ENCODE data around the gene DUSP22.
"Not testable (repeated sequence)": the region's sequence is repeated elsewhere in the genome, so short reads cannot be mapped to it uniquely, and the experiment has no call there.

The DUSP22 gene, protein sequence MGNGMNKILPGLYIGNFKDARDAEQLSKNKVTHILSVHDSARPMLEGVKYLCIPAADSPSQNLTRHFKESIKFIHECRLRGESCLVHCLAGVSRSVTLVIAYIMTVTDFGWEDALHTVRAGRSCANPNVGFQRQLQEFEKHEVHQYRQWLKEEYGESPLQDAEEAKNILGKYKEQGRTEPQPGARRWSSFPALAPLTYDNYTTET

DNA sequence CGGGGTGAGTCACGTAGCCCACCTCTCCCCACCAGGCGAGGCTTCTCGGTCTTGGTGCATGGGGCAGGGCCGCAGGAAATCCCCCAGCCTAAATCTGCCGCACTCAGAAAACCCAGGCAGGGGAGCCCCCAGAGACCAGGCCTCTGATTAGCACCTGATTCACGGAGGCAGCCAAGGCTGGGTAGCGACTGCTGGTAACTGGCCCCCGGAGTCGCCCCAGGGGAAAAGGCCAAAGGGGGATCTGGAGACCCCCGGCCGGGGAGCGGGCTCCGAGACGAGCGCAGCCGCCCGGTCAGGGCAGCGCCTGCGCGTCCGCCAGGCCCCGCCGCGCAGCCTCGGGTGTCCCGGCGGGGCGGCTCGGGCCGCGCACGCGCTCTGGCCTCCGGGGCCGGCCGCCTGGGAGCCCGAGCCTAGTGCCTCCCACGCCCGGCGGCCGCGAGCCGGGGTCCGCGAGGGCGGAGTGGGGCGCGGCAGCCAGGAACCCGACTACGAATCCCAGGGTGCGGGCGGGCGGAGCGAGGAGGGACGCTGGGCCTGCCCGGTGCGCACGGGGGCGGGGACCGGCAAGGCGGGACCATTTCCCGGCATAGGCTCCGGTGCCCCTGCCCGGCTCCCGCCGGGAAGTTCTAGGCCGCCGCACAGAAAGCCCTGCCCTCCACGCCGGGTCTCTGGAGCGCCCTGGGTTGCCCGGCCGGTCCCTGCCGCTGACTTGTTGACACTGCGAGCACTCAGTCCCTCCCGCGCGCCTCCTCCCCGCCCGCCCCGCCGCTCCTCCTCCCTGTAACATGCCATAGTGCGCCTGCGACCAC is at the start of gene DUSP22:
Gene DUSP22, plus strand, starts transcription at position 791 of the 809 bp plus-strand sequence. CDS start 53 bp downstream, outside the sequence.
- DNase-seq, result no peak

DNA sequence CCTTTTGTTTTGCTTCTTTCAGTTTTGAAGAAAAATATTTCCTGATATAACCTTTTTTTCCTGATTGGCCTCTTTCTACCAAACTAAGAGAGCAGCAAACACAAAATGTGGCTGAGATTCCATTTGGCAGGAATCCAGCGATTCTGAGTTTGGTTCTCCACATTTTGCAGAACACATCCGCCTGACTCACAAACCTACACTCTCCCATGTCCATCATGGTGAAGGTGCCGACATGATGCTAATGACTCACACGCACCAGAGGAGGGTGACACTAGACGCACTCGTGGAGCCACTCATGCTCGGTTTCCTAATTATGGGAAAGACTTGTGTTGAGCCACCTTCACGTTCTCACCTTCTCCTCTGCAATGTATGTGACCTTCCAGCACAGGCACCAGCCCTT is 45.9 kb upstream of the DUSP22 start:
- no peak for DNase-seq

DNA sequence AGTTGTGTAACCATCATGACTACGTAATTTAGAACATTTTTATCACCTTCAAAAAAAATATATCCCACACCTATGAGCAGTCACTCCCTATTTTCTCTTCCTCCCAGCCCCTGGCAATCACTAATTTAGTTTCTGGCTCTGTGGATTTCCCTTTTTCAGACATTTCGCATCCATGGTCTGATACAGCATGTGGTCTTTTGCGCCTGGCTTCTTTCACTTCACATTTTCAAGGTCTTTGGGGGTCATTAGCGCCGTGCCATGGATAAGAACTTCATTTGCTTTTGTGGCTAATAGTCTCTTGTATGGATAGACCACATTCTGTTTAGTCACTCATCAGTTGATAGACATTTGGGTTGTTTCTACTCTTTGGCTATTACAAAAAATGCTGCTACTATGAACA is 44.9 kb upstream of the DUSP22 start:
- DNase-seq, result no peak

DNA sequence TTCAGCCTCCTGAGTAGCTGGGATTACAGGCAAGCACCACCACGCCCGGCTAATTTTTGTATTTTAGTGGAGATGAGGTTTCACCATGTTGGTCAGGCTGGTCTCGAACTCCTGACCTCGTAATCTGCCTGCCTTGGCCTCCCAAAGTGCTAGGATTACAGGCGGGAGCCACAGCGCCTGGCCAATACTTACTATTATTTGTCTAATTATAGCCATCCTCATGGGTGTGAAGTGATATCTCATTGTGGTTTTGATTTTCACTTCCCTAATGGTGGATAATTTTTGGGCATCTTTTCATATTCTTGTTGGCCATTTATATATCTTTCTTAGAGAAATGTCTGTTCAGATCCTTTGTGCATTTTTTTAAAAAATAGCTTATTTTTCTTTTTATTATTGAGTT is 44.2 kb upstream of the DUSP22 start:
- DNase-seq, result not testable (repeated sequence)

DNA sequence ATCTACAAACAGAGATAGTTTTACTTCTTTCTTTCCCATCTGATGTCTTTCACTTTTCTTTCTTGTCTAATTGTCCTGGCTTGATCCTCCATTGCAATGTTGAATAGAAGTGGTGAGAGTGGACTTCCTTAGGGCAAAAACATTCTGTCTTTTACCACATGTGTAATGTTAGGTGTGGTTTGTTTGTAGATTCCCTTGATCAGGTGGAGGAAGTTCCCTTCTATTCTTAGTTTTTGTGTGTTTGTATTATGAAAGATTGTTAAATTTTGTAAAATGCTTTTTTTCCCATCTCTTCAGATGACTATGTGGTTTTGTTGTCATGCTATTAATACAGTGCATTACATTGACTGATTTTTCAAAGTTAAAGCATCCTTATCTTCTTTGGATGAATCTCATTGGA is 41.6 kb upstream of the DUSP22 start:
- no peak for DNase-seq

DNA sequence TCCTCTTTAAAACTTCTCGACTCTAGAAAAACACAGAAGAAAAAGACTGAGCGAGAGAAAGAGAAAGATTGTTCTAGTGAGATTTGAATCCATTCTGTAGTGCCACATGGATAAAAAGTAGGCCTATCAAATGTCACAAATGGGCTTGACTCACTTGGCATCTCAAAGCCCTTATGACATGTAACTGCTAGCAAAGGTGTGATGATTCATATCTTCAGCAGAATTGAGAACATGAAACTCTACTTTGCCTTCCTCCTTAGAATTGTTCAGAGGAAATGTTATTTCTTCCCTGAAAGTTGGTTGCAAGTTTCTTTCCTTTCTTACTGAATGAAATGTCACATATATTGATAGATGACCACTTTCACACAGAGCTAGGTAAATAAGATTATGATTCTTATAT is 40.4 kb upstream of the DUSP22 start:
- DNase-seq, result no peak

DNA sequence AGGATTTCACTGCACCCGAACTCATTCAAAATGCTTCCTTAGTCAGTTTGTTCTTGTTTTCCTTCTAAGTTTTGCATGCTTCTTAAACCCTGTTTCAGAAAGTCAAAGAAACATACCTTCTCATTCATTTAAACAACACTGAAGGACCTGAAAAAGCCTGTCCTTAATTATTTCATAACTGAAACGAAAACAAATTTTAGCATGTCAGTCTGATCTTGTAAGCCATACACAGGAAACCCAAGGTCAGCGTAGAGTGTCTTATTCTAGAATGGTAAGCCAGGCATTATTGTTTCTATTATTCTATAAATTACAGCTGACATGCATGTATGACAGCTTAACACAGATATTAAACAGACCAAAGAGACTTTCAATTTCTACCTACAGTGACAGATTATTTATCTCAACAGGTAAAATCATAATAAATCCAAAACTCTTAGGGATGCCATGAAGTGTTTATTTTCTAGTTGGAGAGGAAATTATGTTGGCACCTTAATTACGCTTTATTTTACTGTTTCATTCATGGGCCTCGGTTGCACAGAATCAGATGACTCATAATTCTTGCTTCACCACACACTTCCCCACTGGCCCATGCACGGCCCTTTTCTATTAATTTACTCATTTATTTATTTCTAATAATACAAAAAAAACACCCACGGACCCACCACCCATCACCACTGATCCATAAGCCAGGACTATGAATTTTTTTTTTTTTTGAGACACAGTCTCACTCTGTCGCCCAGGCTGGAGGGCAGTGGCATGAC is 39.3 kb upstream of the DUSP22 start:
- no peak for DNase-seq

DNA sequence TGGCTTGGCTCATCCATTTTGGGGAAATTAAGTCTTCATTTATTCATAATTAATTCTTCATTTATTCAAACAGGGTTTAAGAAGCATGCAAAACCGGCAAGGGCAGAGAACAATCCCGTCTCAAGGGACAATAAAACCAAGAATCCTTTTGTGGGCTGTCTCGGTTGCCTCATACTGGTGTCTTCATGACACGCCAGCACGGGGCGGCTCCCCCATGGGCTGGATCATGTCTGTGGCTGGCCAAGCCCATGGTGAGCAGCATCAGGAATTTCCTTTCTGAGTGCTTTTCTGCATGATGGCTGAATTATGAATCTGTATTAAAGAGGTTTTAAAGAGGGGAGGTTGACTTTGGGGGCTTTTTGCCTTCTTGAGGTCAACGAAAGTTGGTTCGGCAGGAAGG is 38.3 kb upstream of the DUSP22 start:
- no peak for DNase-seq

DNA sequence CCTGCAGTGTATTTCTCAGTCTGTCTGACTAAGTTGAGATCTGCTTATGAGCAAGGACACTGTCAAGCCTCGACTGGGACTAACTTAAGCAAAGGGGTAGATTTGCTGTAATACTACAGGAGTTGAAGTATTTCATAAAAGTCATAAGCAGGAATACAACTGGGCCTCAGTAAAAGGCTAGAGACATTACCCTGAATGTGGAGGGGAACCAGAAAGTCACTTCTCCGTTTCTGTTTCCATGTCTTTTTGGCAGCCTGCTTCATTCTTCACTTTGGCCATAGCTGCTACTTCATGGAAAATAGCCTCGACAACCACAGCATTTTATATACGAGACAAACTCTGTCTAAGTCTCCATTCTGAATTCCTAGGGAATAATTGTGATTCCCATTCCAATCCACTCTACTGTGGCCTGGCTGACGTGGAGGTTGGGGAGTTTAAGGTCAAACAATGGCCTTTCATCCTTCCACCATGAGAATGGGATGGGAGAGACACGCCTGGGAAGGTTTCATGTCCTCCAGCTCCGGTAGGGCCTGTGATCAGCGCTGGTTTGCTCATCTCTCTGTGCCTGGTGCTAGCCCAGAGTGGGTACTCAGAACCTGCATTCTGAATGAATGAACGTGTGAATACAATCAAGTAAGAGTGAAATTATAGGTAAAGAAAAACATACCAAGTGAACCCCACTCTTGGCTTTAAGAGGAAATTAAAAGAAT is 37.1 kb upstream of the DUSP22 start:
- no peak for DNase-seq

DNA sequence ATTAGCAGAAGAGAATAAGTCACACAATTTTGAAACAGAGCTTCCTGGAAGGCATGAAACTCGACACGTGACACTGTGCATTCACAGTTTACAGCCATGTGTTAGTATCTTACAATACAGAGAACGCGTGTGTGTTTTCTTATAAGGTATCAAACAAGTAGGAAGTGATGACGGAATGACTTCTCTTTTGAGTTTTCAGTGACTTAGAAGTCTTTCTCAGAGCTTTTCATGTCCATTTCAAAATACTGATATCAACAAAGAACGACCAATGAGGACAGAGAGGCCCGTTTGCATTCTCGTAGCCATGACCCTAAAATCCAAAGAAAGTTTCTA is 36.6 kb upstream of the DUSP22 start:
- no peak for DNase-seq

DNA sequence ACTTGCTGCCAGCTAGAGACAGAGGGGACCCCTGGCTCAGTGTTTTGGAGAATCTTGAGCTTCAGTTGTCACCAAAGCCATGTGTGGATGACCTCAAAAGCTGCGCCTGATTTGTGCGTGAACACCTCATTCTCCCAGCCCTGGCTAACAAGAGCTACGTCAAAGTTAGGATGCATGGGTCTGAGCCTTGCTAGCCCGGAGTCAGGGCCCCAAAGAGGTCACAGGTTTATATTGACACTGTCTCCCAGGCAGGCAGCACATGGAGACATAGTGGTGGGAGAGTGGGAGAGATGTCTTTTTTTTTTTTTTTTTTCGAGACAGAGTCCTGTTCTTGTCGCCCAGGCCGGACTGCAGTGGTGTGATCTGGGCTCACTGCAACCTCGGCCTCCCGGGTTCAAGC is 36.1 kb upstream of the DUSP22 start:
- no peak for DNase-seq

DNA sequence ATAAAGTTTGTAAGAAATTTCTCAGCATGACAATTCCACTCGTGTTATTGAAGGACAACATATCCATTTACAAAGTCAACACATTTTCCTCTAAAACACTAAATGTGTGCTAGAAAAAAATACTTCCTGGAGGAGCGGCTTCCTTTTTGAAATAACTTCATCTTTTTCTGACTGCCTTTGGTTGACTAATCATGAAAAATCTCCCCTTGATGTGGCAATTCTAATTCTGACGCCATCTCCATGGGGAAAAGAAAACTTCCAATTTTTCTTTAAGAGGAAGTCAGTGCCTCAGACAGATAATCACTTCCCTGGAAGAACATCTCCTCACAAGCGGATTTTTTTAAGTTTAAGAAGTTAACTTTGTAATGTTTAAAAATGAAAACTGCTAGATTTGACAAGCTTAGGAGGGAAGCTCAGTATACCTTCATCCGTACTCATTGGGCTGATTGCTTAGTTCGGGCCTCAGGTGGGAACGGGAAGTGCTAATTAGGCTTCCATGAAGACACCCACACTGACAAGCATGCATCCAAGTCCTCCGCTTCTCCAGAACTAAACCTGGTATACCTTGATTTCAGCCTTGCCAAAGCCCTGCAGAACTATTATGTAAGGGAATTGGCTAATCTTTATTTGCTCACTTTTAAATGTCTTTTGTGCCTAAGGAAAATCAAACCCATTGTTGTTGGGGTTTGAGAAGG is 35.1 kb upstream of the DUSP22 start:
- DNase-seq, result no peak

DNA sequence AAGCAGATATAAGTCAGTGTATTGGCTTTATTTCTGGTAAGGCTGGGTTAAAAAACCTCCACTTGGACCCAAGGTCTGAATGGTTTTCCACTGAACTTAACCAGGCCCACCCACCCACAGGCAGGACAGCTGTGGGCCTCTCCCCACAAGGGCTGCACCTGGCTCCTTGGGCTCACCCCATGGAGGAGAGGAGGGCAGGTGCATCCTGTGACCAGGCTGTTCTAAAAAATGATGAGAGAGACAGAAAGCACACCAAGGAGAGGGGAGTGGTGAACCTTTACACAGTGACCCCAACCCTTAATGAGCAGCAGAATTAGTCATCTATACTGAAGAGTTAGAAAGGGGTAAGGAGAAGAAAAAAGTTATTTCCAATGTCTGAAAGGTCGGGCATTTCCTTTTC is 34.5 kb upstream of the DUSP22 start:
- DNase-seq, result no peak

DNA sequence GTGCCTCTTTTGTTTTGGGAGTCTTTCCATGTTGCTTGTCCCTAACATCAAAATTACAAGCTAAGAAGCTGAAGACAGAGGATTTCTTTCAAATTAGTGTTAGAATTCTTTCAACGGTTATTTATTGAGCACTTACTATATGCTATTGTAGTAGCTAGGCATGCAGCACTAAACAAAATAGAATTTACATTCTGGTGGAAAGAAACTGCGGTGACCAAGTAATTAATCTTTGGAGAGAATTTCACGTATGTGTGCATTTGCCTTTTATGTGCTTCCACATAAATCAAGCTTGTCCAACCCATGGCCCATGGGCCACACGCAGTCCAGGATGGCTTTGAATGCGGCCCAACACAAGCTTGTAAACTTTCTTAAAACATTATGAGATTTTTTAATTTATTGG is 33.0 kb upstream of the DUSP22 start:
- no peak for DNase-seq

DNA sequence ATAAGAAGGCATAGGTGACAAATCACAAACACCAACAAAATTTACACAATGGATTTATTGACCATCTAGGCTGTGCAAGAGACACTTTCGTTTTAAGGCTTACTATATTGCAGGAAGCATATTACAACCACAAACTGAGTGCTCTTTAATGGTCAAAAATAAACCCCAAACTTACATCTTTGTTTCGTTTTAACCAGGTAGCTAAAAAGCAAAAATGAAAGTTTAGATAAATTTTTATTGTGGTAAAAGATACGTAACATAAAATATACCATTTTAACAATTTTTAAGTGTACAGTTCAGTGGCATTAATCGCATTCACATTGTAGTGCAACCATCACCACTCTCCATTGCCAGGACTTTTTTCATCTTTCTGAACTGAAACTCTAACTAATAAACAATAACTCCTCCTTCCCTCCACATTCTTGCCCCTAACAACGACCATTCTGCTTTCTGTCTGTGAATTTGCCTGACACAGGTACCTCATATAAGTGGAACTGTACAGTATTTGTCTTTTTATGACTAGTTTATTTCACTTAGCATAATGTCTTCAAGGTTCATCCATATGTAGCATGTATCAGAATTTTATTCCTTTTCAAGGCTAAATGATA is 32.3 kb upstream of the DUSP22 start:
- DNase-seq, result no peak

DNA sequence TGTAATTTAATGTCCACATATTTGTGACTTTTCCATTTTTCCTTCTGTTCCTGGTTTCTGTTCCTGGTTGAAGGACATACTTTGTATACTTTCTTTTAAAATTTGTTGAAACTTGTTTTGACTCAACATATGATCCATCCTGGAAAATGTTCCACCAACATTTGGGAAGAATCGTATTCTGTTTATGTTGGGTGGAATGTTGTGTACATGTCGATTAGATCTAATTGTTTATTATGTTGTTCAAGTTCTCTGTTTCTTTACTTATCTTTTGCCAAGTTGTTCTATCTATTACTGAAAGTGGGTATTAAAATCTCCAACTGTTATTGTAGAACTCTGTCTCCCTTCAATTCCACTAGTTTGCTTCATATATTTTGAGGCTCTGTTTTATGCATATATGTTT is 27.7 kb upstream of the DUSP22 start:
- no peak for DNase-seq

DNA sequence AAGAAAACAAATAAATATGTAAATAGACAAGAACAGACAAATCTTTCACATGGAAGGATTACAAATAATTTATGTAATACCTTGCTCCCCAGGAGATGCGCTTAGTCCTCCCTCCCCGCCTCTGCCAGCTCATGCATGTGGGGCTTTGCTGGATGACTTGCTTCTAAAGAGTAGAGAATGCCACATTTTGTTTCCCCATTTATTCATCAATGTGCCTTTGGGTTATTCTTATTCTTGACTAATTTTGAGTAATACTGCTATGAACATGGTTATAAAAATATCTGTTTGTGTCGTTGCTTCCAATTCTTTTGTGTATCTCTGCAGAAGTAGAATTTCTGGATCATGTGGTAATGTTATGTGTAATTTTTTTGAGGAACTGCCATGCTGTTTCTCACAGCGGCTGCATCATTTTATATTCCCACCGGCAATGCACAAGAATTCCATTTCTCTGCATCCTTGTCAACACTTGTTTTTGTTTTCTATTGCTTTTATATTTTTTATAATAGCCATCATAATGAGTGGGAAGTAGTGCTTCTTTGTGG is 23.8 kb upstream of the DUSP22 start:
- DNase-seq, result no peak

DNA sequence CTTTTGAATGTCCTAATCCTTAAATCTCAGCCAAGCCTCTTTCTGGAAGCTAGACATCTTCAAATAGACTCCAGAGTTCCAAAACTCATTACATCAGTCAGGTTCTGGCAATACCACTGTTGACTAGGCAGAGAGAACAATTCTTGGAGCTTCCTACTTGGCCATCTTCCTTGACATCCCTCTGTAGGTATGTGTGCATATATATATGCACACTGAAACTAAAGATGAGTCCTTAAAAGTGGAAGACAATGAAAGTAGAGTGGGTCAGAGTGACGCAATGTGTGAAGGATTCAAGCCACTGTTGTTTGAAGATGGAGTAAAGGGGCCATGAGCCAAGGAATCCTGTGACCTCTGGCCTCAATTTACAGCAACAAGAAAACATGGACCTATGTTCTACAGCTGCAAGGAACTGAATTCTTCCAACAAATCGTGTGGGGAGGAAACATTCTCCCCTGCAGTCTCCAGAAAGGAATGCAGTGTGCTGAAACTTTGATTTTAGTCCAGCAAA is 18.7 kb upstream of the DUSP22 start:
- no peak for DNase-seq

DNA sequence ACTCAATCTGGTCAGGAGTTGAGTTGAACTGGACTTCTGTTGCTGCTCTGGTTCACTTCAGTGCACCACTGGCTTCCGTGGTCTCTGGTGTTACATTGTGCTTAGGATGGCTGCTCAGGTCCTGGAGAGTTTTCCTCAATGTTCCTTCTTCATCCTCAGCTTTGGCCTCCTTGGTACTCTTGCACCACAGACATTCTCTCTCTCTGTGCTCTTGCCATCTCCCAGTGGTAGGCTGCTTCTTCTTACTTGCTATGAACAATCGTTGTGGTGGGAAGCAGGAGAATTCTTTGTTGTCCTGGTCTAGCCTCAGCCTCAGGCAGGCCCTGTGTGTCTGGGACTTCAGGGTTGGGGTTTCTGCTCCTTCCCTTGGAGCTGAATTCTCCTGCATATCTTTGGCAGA is 14.5 kb upstream of the DUSP22 start:
- no peak for DNase-seq

DNA sequence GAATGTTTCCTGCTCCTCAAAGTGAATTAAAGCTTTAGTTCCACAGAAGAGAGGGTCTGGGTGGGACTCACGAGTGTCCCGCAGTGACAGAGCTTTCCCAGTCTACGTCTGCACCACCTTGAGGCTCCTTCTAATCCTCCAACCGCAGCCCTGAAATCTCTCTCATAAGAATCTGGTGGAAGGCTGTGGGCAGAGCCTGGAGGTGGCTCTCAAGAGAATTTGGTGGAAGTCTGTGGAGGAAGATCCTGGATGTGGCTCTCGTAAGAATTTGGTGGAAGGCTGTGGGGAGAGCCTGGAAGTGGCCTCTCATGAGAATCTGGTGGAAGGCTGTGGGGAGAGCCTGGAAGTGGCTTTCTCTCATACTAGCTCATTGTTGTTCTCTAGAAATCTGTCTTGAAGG is 13.8 kb upstream of the DUSP22 start:
- no peak for DNase-seq

DNA sequence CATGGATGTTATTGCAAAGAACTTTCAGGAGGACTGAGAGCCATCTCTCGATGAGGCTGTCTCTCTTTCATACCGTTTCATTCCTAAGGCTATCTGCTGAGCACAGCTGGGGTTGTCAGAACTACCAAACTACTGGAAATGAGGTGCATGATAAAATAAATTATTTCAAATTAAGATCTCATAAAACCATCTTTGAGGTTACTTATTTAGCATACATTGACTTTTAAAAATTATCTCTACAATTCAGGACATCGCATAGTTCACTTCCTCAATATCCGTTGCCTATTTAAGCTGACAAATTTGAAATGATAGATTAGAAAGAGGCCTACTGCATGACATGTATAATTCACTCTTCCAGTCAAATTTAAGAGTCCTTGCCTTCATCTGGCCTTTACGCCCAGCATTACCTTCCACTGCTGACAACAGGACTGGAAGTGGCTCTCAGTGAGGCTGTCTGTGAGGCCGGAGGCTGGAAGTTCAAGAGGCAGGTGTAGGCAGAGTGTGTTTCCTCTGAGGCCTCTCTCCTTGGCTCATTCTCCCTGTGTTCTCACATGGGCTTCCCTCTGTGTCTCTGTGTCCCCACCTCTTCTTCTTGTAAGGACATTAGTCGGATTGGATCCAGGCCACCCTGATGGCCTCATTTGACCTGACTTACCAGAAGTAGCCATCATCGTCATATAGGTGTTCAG is 12.8 kb upstream of the DUSP22 start:
- DNase-seq, result no peak

All from NCI-H2107 (cell line).